PC-3 (cell line): Measurements from ENCODE around the gene HIVEP3. TPM values are rescaled to one million over a fixed set of nuclear protein-coding genes. Genes with fewer than 3 reads are reported as not detected.

Source experiments
- ATAC-seq: fragments of 200-7000 bp; cut with Tn5 transposase; 2 replicates; pipeline ENCODE4 v1.9.1; 2020; ENCODE audit warnings: mild to moderate bottlenecking, moderate library complexity
- BruUV-seq: library from RNA; stranded (reverse); fragments of 400-500 nt; replicated peaks from 2 replicates; lab custom pipeline; 2021; lab: Mats Ljungman, UMichigan
- CTCF ChIA-PET: fragments of 300-600 bp; sonication (Branson Sonifier 250); formaldehyde crosslinking; loops from one replicate; lab custom pipeline; 2022; ENCODE audit warnings: antibody characterized with exemption; lab: Charles Lee
- POLR2A ChIA-PET: fragments of 300-600 bp; sonication (Branson Sonifier 250); formaldehyde crosslinking; loops from one replicate; lab custom pipeline; 2022; ENCODE audit warnings: antibody characterized with exemption; ENCODE audit not compliant: unreplicated experiment; lab: Charles Lee
- DNase-seq: peaks from one replicate; pipeline ENCODE4 v3.0.0-alpha.2; 2015
- H2AFZ ChIP-seq: fragments of 300-600 bp; sonication (generic); 2 replicates; pipeline ENCODE4 v1.6.0; 2016; ENCODE audit warnings: antibody characterized with exemption, low read length
- H3F3A ChIP-seq: fragments of 300-600 bp; sonication (generic); one replicate; pipeline ENCODE4 v1.6.0; 2017; ENCODE audit warnings: antibody characterized with exemption, low read length, control low read depth, mild to moderate bottlenecking; ENCODE audit not compliant: unreplicated experiment
- H3K27ac ChIP-seq: fragments of 300-600 bp; sonication (generic); 2 replicates; pipeline ENCODE4 v1.5.1; 2016; ENCODE audit warnings: mild to moderate bottlenecking, low read length
- H3K27me3 ChIP-seq: fragments of 300-600 bp; sonication (generic); 2 replicates; pipeline ENCODE4 v1.6.1; 2016; ENCODE audit warnings: low read length, mixed read lengths
- H3K36me3 ChIP-seq: fragments of 300-600 bp; sonication (generic); 2 replicates; pipeline ENCODE4 v1.6.1; 2016; ENCODE audit warnings: low read depth, mixed run types, low read length, mixed read lengths
- H3K4me1 ChIP-seq: fragments of 300-600 bp; sonication (generic); 2 replicates; pipeline ENCODE4 v1.5.1; 2016; ENCODE audit warnings: low read length; ENCODE audit not compliant: insufficient read depth
- H3K4me2 ChIP-seq: fragments of 300-600 bp; sonication (generic); 2 replicates; pipeline ENCODE4 v1.6.0; 2016; ENCODE audit warnings: low read length
- H3K4me3 ChIP-seq: fragments of 300-600 bp; sonication (generic); 2 replicates; pipeline ENCODE4 v1.5.1; 2016; ENCODE audit warnings: mild to moderate bottlenecking, low read length, mixed read lengths
- H3K79me2 ChIP-seq: fragments of 300-600 bp; sonication (generic); 2 replicates; pipeline ENCODE4 v1.6.1; 2017; ENCODE audit warnings: low read length, mixed read lengths
- H3K9ac ChIP-seq: fragments of 300-600 bp; sonication (generic); 2 replicates; pipeline ENCODE4 v1.6.0; 2016; ENCODE audit warnings: mild to moderate bottlenecking, low read length
- H3K9me2 ChIP-seq: fragments of 300-600 bp; sonication (generic); replicated peaks from 2 replicates; pipeline ENCODE4 v1.6.1; 2016; ENCODE audit warnings: mixed run types, low read length, mixed read lengths
- H3K9me3 ChIP-seq: fragments of 300-600 bp; sonication (generic); 2 replicates; pipeline ENCODE4 v1.6.1; 2016; ENCODE audit warnings: low read length, mixed read lengths
- H4K20me1 ChIP-seq: fragments of 300-600 bp; sonication (generic); 2 replicates; pipeline ENCODE4 v1.6.1; 2016; ENCODE audit warnings: low read length, mixed read lengths
- EZH2 ChIP-seq: fragments of 300-600 bp; sonication (generic); IDR thresholded peaks from one replicate; pipeline ENCODE4 v1.6.1; 2017; ENCODE audit warnings: antibody characterized with exemption, mild to moderate bottlenecking, low read length; ENCODE audit not compliant: unreplicated experiment
- EZH2phosphoT487 ChIP-seq: fragments of 300-600 bp; sonication (generic); IDR thresholded peaks from 2 replicates; pipeline ENCODE4 v1.6.1; 2018; ENCODE audit warnings: mild to moderate bottlenecking, antibody characterized with exemption, low read length, borderline replicate concordance
- intact Hi-C: fragments of 100-400 bp; cut with micrococcal nuclease; formaldehyde crosslinking; loops from 2 replicates; pipeline ENCODE4 v1.9.0; 2023
- total RNA-seq: library from RNA; depleted of rRNA; stranded (reverse); fragments of >200 nt; gene quantifications from 2 replicates; pipeline ENCODE4 v1.2.3, GENCODE V29; 2014
- TF ChIP-seq, protein P1 (sequence below): fragments of 300-600 bp; sonication (generic); conservative IDR thresholded peaks from 2 replicates; pipeline ENCODE4 v1.5.1; 2017; ENCODE audit warnings: antibody characterized with exemption, low read depth, mild to moderate bottlenecking, low read length

The HIVEP3 gene
- total RNA-seq, 1 experiment from 2014 or later, result 9.8 TPM

DNA sequence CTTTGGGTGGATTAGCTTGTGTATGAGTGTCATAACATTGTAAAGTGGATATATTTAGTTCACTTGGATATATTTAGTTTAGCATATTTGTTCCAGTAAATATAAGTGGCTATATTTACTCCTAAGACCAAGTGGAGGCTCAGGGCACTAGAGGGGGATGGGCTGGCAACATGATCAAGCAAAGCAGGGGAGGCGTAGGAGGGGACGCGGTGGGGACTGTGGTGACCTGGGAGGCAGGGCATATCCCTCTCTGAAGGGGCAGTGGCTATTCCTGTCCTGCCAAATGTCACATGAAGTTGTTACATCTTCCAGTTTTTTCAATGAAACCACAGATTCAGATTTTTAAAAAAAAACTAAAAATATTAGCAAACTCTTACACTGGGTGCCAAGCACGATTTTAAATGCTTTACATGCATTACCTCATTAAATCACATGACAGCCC lies 382.3 kb downstream of the HIVEP3 start:
- Histone ChIP-seq H3K27ac (no peak overlapping the region), H2AFZ (no peak overlapping the region), H3K9ac (no peak overlapping the region), H3K36me3 (no peaks in the 10 kb centered on the region), H3K79me2 (no peaks in the 10 kb centered on the region), H3K4me2 (no peak overlapping the region), H3K9me3 (no peaks in the 10 kb centered on the region), H3K27me3 (no peaks in the 10 kb centered on the region), H3K4me1 (no peaks in the 10 kb centered on the region), H4K20me1 (no peaks in the 10 kb centered on the region), H3K4me3 (no peak overlapping the region), H3K9me2 (no peaks in the 10 kb centered on the region), H3F3A (no peaks in the 10 kb centered on the region)
- intact Hi-C loops, result no loop called here
- TF ChIP-seq EZH2 (no peak), EZH2phosphoT487 (no peak)
- ChIA-PET POLR2A (no interaction called here), CTCF (no interaction called here)
- ATAC-seq (no peak), DNase-seq (no peak)
- no TSS peak for BruUV-seq

DNA sequence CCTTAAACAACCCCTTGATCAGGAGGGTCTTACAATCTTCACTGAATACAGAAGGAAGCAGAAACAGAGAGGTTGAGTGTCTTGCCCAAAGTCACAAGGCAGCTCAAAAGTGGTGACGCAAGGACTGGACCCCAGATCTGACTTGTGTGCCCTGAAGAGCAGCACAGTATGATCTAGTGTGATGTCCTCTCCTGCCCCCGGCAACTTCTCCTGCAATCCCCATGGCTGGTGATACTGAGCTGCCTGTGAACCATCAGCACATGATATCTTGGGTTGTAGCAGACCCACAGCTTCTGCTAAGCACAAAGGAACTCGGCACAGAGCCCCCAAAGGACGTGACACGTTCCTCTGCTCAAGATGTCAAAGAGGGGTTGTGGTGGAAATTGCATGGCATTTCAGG lies 383.0 kb downstream of the HIVEP3 start:
- H3K4me3 ChIP-seq, result no peak overlapping the region
- intact Hi-C loops, result no loop called here
- no peak overlapping the region for H2AFZ ChIP-seq
- H3K36me3 ChIP-seq, result no peaks in the 10 kb centered on the region
- TF ChIP-seq, protein P1, sequence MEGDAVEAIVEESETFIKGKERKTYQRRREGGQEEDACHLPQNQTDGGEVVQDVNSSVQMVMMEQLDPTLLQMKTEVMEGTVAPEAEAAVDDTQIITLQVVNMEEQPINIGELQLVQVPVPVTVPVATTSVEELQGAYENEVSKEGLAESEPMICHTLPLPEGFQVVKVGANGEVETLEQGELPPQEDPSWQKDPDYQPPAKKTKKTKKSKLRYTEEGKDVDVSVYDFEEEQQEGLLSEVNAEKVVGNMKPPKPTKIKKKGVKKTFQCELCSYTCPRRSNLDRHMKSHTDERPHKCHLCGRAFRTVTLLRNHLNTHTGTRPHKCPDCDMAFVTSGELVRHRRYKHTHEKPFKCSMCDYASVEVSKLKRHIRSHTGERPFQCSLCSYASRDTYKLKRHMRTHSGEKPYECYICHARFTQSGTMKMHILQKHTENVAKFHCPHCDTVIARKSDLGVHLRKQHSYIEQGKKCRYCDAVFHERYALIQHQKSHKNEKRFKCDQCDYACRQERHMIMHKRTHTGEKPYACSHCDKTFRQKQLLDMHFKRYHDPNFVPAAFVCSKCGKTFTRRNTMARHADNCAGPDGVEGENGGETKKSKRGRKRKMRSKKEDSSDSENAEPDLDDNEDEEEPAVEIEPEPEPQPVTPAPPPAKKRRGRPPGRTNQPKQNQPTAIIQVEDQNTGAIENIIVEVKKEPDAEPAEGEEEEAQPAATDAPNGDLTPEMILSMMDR, result no peak
- TF ChIP-seq EZH2, result no peak
- BruUV-seq, result no TSS peak
- no peaks in the 10 kb centered on the region for H3K4me1 ChIP-seq
- DNase-seq, result no peak
- no peaks in the 10 kb centered on the region for H3K27me3 ChIP-seq
- POLR2A ChIA-PET, result no interaction called here
- H3F3A ChIP-seq, result no peaks in the 10 kb centered on the region
- CTCF ChIA-PET, result no interaction called here
- no peaks in the 10 kb centered on the region for H4K20me1 ChIP-seq
- no peaks in the 10 kb centered on the region for H3K9me2 ChIP-seq
- no peaks in the 10 kb centered on the region for H3K79me2 ChIP-seq
- H3K9ac ChIP-seq, result no peak overlapping the region
- ATAC-seq, result no peak
- H3K27ac ChIP-seq, result no peak overlapping the region
- no peak overlapping the region for H3K4me2 ChIP-seq
- no peaks in the 10 kb centered on the region for H3K9me3 ChIP-seq

DNA sequence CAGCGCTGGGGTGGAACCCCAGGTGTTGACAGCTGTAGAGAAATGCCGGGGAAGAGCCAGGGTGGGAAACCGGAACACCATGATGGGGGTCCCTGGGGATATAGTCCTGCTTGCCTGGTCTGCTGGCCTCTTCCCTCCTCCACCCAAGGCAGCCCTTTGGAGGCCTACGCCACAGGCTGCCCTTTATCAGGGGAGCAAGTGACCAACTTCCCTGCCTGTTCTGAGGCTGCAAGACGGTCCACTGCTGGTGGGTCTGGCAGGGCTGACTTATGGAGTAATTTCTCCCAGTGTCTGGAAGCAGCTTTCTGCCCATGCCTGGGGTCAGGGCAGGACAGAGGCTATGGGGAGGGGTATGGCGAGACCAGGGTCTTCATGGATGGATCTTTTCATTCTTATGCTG lies 383.4 kb downstream of the HIVEP3 start:
- Histone ChIP-seq H2AFZ (no peak overlapping the region), H3K9ac (no peak overlapping the region), H3K9me2 (no peaks in the 10 kb centered on the region), H4K20me1 (no peaks in the 10 kb centered on the region), H3K4me1 (no peaks in the 10 kb centered on the region), H3K4me2 (no peak overlapping the region), H3K9me3 (no peaks in the 10 kb centered on the region), H3K36me3 (no peaks in the 10 kb centered on the region), H3K4me3 (no peak overlapping the region), H3K27ac (no peak overlapping the region), H3K27me3 (no peaks in the 10 kb centered on the region), H3K79me2 (no peaks in the 10 kb centered on the region), H3F3A (no peaks in the 10 kb centered on the region)
- no peak for DNase-seq
- no TSS peak for BruUV-seq
- POLR2A ChIA-PET, result no interaction called here
- CTCF ChIA-PET, result no interaction called here
- intact Hi-C loops, result no loop called here
- TF ChIP-seq, protein P1, result no peak
- TF ChIP-seq EZH2phosphoT487, result no peak
- no peak for TF ChIP-seq EZH2
- ATAC-seq, result no peak
